Measurements from ENCODE around the gene C4orf51. TPM values are rescaled to one million over a fixed set of nuclear protein-coding genes. Genes with fewer than 3 reads are reported as not detected.
"Not testable (repeated sequence)": the region's sequence is repeated elsewhere in the genome, so short reads cannot be mapped to it uniquely, and the experiment has no call there.

C4orf51 gene
- total and polyA plus RNA-seq, 8 donors, result not detected

GRCh38 chr4:145681956-145682355 lies 2.0 kb downstream of the C4orf51 start:
- Histone ChIP-seq H3K9me3 (peaks cover 0 to 8% of the 10 kb centered on the region in 2 donors), H3K36me3 (no peaks in the 10 kb centered on the region), H3K4me3 (no peak overlapping the region), H3K4me1 (peaks cover 0 to 4% of the 10 kb centered on the region in 2 donors), H3K27ac (no peak overlapping the region), H3K27me3 (no peaks in the 10 kb centered on the region)
- TF ChIP-seq, protein P1, sequence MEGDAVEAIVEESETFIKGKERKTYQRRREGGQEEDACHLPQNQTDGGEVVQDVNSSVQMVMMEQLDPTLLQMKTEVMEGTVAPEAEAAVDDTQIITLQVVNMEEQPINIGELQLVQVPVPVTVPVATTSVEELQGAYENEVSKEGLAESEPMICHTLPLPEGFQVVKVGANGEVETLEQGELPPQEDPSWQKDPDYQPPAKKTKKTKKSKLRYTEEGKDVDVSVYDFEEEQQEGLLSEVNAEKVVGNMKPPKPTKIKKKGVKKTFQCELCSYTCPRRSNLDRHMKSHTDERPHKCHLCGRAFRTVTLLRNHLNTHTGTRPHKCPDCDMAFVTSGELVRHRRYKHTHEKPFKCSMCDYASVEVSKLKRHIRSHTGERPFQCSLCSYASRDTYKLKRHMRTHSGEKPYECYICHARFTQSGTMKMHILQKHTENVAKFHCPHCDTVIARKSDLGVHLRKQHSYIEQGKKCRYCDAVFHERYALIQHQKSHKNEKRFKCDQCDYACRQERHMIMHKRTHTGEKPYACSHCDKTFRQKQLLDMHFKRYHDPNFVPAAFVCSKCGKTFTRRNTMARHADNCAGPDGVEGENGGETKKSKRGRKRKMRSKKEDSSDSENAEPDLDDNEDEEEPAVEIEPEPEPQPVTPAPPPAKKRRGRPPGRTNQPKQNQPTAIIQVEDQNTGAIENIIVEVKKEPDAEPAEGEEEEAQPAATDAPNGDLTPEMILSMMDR (IDR thresholded peaks at IDR 0.05), result no peak
- no peak for DNase-seq
- ATAC-seq, result no peak
- intact Hi-C loops (cut with DNase I), result no loop called here

- no peak for ATAC-seq
- TF ChIP-seq, protein P1 (IDR thresholded peaks at IDR 0.05), result no peak
Measured at GRCh38 chr4:145686991-145687390, 7.0 kb downstream of the C4orf51 start.

DNA sequence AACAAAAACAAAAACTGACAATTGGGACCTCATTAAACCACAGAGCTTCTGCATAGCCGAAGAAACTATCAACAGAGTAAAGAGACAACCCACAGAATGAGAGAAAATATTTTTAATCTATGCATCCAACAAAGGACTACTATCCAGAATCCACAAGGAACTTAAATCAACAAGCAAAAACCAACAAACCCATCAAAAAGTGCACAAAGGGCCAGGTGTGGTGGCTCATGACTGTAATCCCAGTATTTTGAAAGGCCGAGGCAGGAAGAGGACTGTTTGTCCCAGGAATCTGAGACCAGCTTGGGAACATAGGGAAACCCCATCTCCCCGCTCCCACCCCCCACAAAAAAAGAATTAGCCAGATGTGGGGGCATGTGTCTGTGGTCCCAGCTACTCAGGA lies 10.7 kb downstream of the C4orf51 start:
- H3K27me3 ChIP-seq, result no peaks in the 10 kb centered on the region
- no peak for ATAC-seq
- TF ChIP-seq, protein P1 (IDR thresholded peaks at IDR 0.05), result no peak

More at GRCh38 chr4:145686991-145687390, 7.0 kb downstream of the C4orf51 start:
- Histone ChIP-seq H3K4me3 (no peak overlapping the region), H3K4me1 (no peaks in the 10 kb centered on the region), H3K36me3 (no peaks in the 10 kb centered on the region), H3K27ac (no peak overlapping the region), H3K9me3 (no peaks in the 10 kb centered on the region), H3K27me3 (no peaks in the 10 kb centered on the region)
- intact Hi-C loops (cut with DNase I), result no loop called here
- DNase-seq, result no peak

GRCh38 chr4:145691416-145691815 lies 11.5 kb downstream of the C4orf51 start:
- H3K27me3 ChIP-seq; H3K4me3 ChIP-seq; H3K9me3 ChIP-seq; DNase-seq; H3K4me1 ChIP-seq; H3K36me3 ChIP-seq; H3K27ac ChIP-seq; intact Hi-C loops (cut with DNase I); ATAC-seq: not testable (repeated sequence)

More for the DNA sequence above, 10.7 kb downstream of the C4orf51 start:
- Histone ChIP-seq H3K4me1 (no peaks in the 10 kb centered on the region), H3K9me3 (peaks cover 0 to 2% of the 10 kb centered on the region in 2 donors), H3K36me3 (no peaks in the 10 kb centered on the region), H3K4me3 (no peak overlapping the region), H3K27ac (no peak overlapping the region)
- no peak for DNase-seq
- intact Hi-C loops (cut with DNase I), result no loop called here

DNA sequence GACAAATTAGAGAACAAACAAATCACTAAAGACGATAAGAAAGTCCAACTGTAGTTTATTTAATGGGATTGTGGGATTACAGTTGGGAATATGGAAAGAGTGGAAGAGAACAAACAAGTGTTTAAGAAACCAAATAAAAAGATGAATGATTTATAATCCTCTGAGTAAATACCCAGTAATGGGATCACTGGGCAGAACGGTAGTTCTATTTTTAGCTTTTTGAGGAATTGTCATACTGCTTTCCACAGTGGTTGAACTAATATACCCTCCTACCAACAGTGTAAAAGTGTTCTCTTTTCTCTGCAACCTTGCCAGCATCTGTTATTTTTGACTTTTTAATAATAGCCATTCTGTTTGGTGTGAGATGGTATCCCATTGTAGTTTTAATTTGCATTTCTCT lies 15.0 kb downstream of the C4orf51 start:
- no peak overlapping the region for H3K4me3 ChIP-seq
- DNase-seq, result no peak
- intact Hi-C loops (cut with DNase I), result no loop called here
- no peaks in the 10 kb centered on the region for H3K36me3 ChIP-seq
- peaks cover 0 to 2% of the 10 kb centered on the region in 2 donors for H3K9me3 ChIP-seq
- no peak overlapping the region for H3K27ac ChIP-seq
- H3K27me3 ChIP-seq, result no peaks in the 10 kb centered on the region
- TF ChIP-seq, protein P1 (IDR thresholded peaks at IDR 0.05), result no peak
- ATAC-seq, result no peak
- no peaks in the 10 kb centered on the region for H3K4me1 ChIP-seq

DNA sequence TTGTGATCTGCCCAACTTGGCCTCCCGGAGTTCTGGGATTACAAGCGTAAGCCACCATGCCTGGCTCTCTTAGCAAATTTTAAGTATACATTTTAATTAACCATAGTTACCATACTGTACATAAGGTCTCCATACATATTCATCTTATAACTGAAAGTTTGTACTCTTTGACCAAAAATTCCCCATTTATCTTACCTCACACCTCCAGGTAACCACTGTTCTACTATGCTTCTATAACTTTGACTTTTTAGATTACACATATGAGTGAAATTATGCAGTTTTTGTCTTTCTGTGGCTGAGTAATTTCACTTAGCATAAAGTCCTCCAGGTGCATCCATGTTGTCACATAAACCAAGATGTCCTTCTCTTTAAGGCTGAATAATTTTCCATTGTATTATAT lies 17.4 kb downstream of the C4orf51 start:
- intact Hi-C loops (cut with DNase I), result no loop called here
- Histone ChIP-seq H3K4me1 (no peaks in the 10 kb centered on the region), H3K9me3 (peaks cover 0 to 2% of the 10 kb centered on the region in 2 donors), H3K4me3 (no peak overlapping the region), H3K27me3 (no peaks in the 10 kb centered on the region), H3K36me3 (no peaks in the 10 kb centered on the region), H3K27ac (no peak overlapping the region)
- TF ChIP-seq, protein P1 (IDR thresholded peaks at IDR 0.05), result no peak
- DNase-seq, result no peak
- no peak for ATAC-seq

All from left lung (tissue), 10 donors.